LHCN-M2 (cell line): ENCODE data around the gene UBXN10. TPM values are rescaled to one million over a fixed set of nuclear protein-coding genes. Genes with fewer than 3 reads are reported as not detected.

Experiments
- DNase-seq: peaks from one replicate; pipeline ENCODE4 v3.0.0-alpha.2; 2012; ENCODE audit warnings: low read depth
- total RNA-seq: library from RNA; depleted of rRNA; stranded (reverse); fragments of >200 nt; gene quantifications from 2 replicates; pipeline ENCODE4 v1.2.3, GENCODE V29; 2014

The UBXN10 gene
- total RNA-seq, 1 experiment from 2014 or later: not detected

DNA sequence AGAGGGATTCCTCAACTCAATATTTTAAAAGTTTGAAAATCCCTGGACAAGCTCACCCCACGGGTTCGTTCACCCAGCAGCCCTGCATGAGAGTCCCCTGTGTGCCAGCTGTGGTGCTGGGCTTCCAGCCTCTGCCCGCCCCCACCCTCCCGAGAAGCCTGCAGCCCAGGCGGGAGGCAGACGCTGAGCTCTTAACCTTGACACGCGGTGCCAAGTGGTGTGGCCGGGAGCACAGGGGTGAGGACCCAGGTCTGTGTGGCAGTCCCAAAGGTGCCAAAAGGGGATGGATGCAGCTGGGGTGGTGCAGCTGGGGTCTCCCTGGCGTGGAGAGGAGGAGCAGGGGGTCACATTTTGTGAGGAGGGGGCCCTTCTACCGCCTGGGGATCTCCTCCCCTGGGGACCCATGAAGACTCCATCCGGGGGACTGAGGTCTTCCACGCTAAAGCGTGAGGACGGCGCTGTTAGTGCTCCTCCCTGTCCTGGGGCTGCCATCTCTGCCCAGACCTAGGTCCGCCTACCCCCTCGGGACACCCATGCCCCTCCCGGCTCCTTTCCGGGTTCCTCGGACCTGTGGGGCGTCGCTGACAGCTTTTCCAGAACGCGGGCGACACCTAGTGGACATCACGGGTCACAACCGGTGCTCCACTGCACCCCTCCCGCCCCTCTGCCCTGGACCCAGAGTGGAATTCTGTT is 33.8 kb upstream of the UBXN10 start:
- DNase-seq: peak; percentile 70

DNA sequence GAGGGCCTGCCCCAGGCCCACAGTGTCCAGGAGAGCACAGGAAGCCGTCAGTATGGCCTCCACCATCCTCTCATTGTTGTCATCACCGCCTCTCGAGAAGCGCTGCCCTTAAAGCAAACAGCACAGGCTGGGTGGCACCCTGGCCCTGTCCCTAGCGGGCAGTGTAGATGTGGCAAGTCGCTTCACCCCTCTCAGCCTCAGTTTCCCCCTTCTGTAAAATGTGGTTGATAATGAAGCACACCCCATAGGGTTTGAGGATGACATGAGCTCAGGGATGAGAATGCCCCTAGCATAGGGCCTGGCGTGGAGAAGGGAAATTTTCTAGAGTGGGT is 33.3 kb upstream of the UBXN10 start:
- no peak for DNase-seq

DNA sequence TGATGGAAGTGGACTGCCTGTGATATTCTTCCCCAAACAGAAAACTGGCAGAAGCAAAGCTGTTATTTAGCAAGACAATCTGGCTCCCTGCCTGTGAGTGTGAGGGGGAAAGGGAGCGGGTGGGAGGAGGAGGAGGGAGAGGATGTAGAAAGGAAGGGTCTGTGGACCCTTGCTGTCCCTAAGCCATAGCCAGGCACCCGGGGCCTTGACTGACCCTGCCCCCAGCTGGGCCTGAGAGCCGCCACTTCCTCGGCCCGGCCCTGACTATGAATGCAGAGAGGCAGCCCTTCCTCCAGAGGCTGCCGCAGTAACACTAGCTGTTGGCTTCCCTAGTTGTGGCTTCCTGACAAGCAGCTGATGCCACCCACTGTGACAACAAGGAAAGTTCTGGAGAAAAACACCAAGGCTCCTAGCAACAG is 32.9 kb upstream of the UBXN10 start:
- no peak for DNase-seq

DNA sequence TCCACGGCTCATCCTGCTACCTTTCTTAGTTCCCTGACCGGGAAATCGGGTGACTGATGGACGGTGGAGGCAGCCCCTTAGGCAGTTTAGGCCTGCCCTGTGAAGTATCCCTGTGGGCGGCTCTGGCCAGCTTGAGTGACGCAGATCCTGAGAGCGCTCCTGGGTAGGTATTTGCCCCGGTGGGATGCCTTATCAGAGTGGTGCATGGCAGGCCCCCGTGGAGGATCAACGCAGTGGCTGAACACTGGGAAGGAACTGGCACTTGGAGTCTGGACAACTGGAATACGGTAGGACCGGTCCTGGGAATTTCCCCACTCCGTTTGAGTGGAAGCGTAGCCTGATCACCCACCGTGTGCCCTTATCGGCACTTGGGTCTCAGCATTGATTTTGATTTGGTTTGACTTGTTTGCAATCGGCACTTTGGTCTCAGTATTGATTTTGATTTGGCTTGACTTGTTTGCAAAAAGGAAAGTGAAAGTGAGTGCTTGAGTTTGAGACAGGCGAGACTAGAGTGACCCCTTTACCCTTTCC is 31.5 kb upstream of the UBXN10 start:
- no peak for DNase-seq

DNA sequence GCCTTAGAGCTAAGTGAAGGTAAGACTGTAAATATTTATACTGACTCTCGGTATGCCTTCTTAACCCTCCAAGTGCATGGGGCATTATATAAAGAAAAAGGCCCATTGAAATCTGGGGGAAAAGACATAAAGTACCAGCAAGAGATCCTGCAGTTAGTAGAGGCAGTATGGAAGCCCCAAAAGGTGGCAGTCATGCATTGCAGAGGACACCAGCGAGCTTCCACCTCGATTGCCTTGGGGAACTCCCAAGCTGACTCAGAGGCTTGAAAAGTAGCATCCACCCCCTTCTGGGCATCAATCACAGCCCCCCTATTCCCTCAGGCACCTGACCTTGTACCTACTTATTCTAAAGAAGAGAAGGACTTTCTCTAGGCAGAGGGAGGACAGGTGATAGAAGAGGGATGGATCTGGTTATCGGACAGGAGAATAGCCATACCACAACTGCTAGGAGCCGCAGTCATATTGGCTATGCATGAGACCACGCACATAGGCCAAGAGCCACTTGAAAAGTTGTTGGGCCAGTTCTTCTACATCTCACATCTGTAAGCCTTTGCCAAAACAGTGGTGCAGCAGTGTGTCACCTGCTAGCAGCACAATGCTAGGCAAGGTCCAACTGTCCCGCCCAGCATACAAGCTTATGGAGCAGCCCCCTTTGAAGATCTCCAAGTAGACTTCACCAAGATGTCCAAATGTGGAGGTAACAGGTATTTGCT is 27.4 kb upstream of the UBXN10 start:
- DNase-seq: no peak

- no peak for DNase-seq
Observed at GRCh38 chr1:20160034-20160433, 25.9 kb upstream of the UBXN10 start.

GRCh38 chr1:20164694-20165202 is 21.1 kb upstream of the UBXN10 start:
- peak; percentile 4 for DNase-seq

- peak; percentile 15 for DNase-seq
Observed at GRCh38 chr1:20165522-20165951, 20.4 kb upstream of the UBXN10 start.

- no peak for DNase-seq
Observed at GRCh38 chr1:20166051-20166450, 19.8 kb upstream of the UBXN10 start.

- DNase-seq: no peak
Observed at GRCh38 chr1:20167126-20167525, 18.8 kb upstream of the UBXN10 start.

GRCh38 chr1:20168564-20169491 is 17.1 kb upstream of the UBXN10 start:
- DNase-seq: no peak

DNA sequence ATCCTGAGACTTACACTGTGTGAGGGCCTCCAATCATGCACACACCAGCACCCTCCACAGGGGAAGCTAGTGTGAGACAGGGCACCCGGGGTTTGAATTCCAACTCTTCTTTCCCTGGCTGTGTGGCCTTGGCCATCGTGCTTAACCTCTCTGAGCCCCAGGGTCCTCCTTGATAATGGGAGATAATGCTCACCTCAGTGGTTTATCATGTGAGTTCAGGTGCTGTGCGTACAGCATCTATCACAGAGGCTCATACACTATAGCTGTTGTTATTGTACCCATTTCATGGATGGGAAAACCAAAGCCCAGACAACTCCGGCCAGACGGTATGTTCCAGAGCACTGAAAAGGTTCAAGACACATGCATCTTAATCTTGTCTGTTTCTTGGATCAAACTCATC is 16.0 kb upstream of the UBXN10 start:
- DNase-seq: no peak

DNA sequence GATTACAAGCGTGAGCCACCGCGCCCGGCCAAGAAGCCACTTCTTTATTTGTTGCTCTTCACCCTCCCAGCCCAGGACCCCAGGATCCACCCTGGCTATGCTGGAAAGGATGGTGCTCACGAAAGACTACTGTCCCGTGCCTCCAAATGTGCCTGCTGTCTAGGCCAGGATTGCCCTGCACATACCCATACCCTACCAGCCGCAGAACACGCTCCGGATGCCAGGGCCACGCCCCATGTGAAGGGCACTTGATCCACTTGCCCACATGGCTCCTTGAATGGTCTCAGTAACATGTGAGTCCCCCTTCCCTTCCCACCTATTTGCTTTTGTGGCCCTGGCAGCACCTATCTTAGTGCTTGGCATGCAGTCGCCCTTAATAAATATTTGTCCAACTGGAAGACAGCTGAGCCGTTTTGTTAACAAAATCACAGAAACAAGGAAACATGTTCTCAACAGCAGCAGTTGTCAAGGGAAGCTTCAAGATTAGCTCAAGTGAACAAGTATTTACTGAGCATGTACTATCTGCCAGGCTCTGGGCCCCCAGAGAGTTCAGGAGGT is 13.8 kb upstream of the UBXN10 start:
- DNase-seq: no peak

- no peak for DNase-seq
Observed at GRCh38 chr1:20174937-20175666, 10.8 kb upstream of the UBXN10 start.

DNA sequence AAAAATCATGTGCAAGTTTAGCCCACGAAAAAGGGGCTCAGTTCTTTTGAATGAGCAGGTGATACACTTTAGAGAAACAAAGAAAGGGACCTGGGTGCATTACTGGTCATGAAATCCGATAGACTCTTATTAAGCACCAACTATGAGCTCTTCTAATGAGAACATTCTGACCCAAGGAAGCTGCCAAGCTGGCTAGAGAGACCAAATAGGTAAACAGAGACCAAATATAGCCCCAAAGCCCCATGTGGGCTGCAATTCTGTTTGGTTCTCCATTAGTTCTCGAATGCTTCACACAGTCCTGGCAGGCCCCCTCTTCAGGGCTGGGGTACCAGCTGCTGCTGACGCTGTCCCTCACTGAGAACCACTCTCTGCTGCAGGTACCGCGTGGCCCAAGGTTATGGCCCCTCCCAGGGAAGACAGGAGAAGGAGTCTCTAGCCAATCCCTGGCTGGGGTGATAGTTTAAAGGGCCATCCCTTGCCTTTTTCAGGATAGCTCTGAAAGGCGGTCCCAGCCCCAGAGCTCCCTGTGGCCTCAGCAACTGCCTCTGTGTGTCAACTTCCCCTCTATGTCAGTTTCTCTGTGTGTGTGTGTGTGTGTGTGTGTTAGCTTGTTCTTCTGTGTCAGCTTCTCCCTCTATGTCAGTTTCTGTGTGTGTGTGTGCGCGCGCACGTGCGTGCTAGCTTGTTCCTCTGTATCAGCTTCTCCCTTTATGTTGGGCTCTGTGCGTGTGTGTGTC is 7.1 kb upstream of the UBXN10 start:
- DNase-seq: no peak

DNA sequence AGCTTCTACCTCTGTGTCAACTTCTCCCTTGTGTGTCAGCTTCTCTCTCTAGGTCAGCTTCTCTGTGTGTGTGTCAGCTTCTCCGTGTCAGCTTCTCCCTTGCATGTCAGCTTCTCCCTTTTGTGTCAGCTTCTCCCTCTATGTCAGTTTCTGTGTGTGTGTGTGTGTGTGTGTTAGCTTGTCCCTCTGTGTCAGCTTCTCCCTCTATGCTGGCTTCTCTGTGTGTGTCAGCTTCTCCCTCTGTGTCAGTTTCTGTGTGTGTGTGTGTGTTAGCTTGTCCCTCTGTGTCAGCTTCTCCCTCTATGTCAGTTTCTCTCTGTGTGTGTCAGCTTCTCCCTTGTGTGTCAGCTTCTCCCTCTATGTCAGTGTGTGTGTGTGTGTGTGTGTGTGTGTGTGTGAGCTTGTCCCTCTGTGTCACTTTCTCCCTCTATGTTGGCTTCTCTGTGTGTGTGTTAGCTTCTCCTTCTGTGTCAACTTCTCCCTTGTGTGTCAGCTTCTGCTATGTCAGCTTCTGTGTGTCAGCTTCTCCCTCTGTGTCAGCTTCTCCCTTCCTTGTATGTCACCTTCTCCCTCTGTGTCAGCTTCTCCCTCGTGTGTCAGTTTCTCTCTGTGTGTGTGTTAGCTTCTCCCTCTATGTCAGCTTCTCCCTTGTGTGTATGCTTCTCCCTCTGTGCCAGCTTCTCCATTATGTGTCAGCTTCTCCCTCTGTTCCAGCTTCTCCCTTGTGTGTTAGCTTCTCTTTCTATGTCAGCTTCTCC is 6.3 kb upstream of the UBXN10 start:
- DNase-seq: no peak

DNA sequence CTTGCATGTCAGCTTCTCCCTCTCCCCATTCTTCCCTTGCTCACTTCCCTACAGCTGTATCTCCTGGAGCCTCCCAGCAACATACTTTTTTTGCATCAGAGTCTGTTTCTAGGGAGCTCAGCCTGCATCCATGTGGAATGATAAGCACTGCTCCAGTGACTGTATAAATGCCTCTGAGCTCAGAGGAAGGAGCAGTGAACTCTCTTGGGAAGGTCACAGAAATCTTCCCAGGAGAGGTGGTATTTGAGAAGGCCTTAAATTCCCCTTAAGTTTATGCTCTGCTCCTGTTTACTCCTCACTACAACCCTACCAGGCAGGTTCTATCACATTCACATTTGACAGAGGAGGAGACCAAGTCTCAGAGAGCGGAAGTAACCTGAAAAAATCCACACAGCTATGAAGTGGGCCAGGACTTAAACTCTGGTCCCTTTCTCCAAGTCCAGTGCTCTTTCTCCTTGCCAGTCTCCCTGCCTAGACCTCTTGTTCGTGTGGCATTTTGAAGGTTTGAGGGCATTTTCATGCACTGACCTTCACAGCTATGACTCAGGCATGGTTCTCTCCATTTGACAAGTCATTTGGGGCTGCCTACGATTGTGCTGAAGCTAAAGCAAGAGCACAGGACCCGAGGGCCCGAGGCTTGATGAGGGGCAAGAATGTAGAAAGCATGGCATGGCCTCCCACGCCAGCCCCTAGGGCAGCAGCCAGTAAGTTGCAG is 5.6 kb upstream of the UBXN10 start:
- no peak for DNase-seq

DNA sequence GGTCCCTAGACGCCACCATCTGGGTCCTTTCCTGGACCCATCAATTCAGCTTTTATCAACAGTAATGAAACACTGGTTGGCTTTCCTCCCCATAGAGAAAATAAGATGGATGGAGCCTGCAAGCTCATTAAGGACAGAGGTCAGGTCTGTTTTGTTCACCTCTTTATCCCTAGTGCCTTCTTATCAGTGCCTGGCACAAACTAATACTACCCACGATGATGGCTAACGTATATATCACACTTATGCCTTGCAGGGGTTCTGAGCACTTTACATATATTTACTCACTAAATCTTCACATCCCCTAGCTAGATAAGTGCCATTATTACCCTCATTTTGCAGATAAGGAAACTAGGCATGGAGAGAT is 5.1 kb upstream of the UBXN10 start:
- no peak for DNase-seq

GRCh38 chr1:20182415-20182814 is 3.5 kb upstream of the UBXN10 start:
- no peak for DNase-seq
